Ovary (tissue), 9 donors: Measurements from ENCODE around the gene ANKRD22. TPM values are rescaled to one million over a fixed set of nuclear protein-coding genes. Genes with fewer than 3 reads are reported as not detected.

Experiments
- DNase-seq, 5 donors: peaks; one replicate each; pipeline ENCODE4 v3.0.0-alpha.2; 2019 to 2020
- H3K27ac ChIP-seq, 2 donors: fragments of 200-600 bp; one replicate each; pipeline versions ENCODE4 v1.5.1 to v1.8.0; 2019 to 2022
- H3K27me3 ChIP-seq: fragments of 200-600 bp; one replicate; pipeline ENCODE4 v1.8.0; 2022
- H3K36me3 ChIP-seq: fragments of 200-600 bp; sonication (generic); one replicate; pipeline ENCODE4 v1.5.1; 2019
- H3K4me1 ChIP-seq: one replicate; pipeline ENCODE4 v1.8.1; 2013; ENCODE audit warnings: mild to moderate bottlenecking, moderate library complexity; ENCODE audit not compliant: insufficient read depth
- H3K4me3 ChIP-seq: fragments of 200-600 bp; sonication (generic); one replicate; pipeline ENCODE4 v1.5.1; 2017
- H3K9me3 ChIP-seq, 2 donors: fragments of 200-600 bp in 1 of 2; sonication (generic) in 1 of 2; one replicate each; pipeline versions ENCODE4 v1.5.1 to v1.8.1; 2013 to 2019; ENCODE audit warnings: mild to moderate bottlenecking in 1 of 2, moderate library complexity in 1 of 2
- EP300 ChIP-seq: sonication (generic); formaldehyde crosslinking; IDR thresholded peaks from one replicate; pipeline ENCODE4 v1.6.1; 2017; ENCODE audit warnings: antibody characterized with exemption
- POLR2A ChIP-seq: fragments of 450-650 bp; IDR thresholded peaks from one replicate; pipeline ENCODE4 v1.6.1; 2017; ENCODE audit warnings: antibody characterized with exemption, mild to moderate bottlenecking, moderate library complexity
- WGBS, 3 donors: extraction: QIAGEN DNeasy Blood & Tissue Kit in 1 of 3; methylation state at CpG; one replicate each; pipeline versions ENCODE4 v1.1.5 to v1.1.7; 2013 to 2017; 5-methylcytosine and 5-hydroxymethylcytosine counted together
- intact Hi-C, 4 donors: fragments of 100-400 bp; cut with DNase I; formaldehyde crosslinking; loops; one replicate each; pipeline versions ENCODE4 v1.11.0 to v1.15.1; 2022 to 2023
- polyA plus RNA-seq, 2 donors: library from polyadenylated mRNA; stranded (reverse); fragments of 200-250 nt in 1 of 2; fragments of 350-450 nt in 1 of 2; fragmentation: Illumina TruSeq in 1 of 2; extraction: RNeasy Lipid Tissue Mini Kit (QIAGEN cat#74804) in 1 of 2; gene quantifications; one replicate each; pipeline ENCODE4 v1.2.3, GENCODE V29; 2013 to 2014
- total RNA-seq, 7 donors: library from RNA; depleted of rRNA in 2 of 7; stranded (reverse); fragments of >200 nt in 2 of 7; fragmentation: NEBNext Ultra II Directional in 3 of 7; extraction: Animal tissue kit (Norgen Biotek cat#: 25700) in 3 of 7; gene quantifications; one replicate each; pipeline versions ENCODE4 v1.1.0 to v1.2.4, GENCODE V29; 2016 to 2023
- TF ChIP-seq, protein P1 (sequence below), 3 donors: fragments of 450-650 bp in 2 of 3; fragments of 200-600 bp in 1 of 3; IDR thresholded peaks; one replicate each; pipeline versions ENCODE4 v1.5.1 to v1.8.0; 2016 to 2022; ENCODE audit warnings: antibody characterized with exemption in 3 of 3, mild to moderate bottlenecking in 1 of 3
- donor health status: DM: no; HTN: no; CAD: no; lungs with moderate emphysema.
- donor health status: DM: no; HTN: no; CAD: no.
- donor health status: Bipolar disorder and iron deficiency.
- donor health status: DM: yes; HTN: yes; CAD: no.
- donor health status: DM: no; HTN: no; CAD: no.
- donor health status: DM: yes; HTN: yes; CAD: no.

The ANKRD22 gene
- total and polyA plus RNA-seq, 9 donors: 0.42 to 0.63 TPM; not detected in 7

DNA sequence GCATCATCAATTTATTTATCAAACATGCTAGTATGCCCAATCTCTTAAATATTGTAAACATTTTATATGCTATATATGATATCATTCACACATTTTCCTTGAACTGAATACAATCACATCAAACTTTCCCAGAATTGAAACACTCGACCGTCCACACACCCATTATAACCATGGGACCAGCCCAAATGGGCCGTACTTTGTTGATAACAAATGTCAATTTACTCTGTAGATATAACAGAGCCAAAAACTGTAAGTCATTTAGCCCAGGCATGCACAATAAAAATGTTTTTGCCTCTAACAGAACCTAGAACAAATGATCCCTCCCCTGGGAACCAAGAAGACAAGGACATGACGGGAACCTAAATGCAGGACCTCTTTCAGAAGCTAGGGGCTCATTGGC is 683 bp upstream of the ANKRD22 start:
- 78 to 94% (median 86%) methylated on average over 4 of the region's 4 CpGs for WGBS, 3 donors
- Histone ChIP-seq H3K4me3 (no peak overlapping the region), H3K27ac (no peak overlapping the region), H3K27me3 (no peaks in the 10 kb centered on the region), H3K4me1 (no peaks in the 10 kb centered on the region), H3K9me3 (no peaks in the 10 kb centered on the region), H3K36me3 (no peaks in the 10 kb centered on the region)
- intact Hi-C loops: no loop called here
- no peak for TF ChIP-seq POLR2A
- TF ChIP-seq, protein P1, sequence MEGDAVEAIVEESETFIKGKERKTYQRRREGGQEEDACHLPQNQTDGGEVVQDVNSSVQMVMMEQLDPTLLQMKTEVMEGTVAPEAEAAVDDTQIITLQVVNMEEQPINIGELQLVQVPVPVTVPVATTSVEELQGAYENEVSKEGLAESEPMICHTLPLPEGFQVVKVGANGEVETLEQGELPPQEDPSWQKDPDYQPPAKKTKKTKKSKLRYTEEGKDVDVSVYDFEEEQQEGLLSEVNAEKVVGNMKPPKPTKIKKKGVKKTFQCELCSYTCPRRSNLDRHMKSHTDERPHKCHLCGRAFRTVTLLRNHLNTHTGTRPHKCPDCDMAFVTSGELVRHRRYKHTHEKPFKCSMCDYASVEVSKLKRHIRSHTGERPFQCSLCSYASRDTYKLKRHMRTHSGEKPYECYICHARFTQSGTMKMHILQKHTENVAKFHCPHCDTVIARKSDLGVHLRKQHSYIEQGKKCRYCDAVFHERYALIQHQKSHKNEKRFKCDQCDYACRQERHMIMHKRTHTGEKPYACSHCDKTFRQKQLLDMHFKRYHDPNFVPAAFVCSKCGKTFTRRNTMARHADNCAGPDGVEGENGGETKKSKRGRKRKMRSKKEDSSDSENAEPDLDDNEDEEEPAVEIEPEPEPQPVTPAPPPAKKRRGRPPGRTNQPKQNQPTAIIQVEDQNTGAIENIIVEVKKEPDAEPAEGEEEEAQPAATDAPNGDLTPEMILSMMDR (IDR thresholded peaks at IDR 0.05): no peak
- TF ChIP-seq EP300: no peak
- DNase-seq: no peak

DNA sequence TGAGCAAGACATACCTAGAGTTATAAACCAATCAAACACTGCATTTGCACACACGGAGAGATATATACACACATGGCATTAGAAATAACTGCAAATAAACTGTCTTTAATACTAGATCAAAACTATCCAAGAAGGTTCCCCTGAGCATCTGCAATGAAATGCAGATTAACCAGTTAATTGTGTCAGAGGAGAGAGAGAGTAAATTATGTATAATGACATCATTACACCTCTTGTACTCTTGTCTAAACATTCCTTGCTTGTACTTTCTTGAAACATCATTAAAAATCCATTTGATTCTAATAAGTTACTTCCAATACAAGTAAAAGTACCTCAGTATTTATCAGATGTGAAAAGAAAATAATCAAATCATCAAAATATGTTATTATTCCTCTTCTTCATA is 932 bp downstream of the ANKRD22 start:
- Histone ChIP-seq H3K4me1 (no peaks in the 10 kb centered on the region), H3K9me3 (no peaks in the 10 kb centered on the region), H3K36me3 (no peaks in the 10 kb centered on the region), H3K4me3 (no peak overlapping the region), H3K27ac (no peak overlapping the region), H3K27me3 (no peaks in the 10 kb centered on the region)
- TF ChIP-seq POLR2A: no peak
- no peak for TF ChIP-seq EP300
- no peak for DNase-seq
- intact Hi-C loops: no loop called here
- WGBS, 3 donors: 85 to 88% (median 88%) methylated on average over 1 of the region's 1 CpG

DNA sequence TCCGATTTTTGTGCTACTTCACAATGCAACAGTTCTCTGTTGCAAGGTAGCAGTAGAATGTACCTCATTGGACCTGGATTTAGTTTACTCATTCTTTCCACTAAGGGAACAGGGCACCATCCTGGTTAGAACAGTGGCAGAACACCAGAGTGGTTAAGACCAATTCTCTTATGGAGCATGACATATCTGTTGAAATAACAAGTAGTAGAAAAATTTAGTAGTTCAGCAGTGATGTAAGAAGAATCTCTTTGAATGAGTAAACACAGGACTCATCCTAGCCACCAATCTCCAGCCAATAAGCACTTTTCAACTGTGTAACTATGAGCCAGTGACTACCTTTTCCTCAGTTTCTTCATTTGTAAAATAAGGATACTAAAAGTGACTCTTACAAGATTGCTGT is 2.4 kb downstream of the ANKRD22 start:
- H3K9me3 ChIP-seq: no peaks in the 10 kb centered on the region
- no peaks in the 10 kb centered on the region for H3K36me3 ChIP-seq
- no peak overlapping the region for H3K27ac ChIP-seq
- DNase-seq: no peak
- 79 to 92% (median 85%) methylated on average over 1 of the region's 1 CpG for WGBS, 3 donors
- no peak for TF ChIP-seq EP300
- no peak for TF ChIP-seq POLR2A
- TF ChIP-seq, protein P1 (IDR thresholded peaks at IDR 0.05): no peak
- no peaks in the 10 kb centered on the region for H3K4me1 ChIP-seq
- intact Hi-C loops: no loop called here
- H3K4me3 ChIP-seq: no peak overlapping the region
- H3K27me3 ChIP-seq: no peaks in the 10 kb centered on the region

DNA sequence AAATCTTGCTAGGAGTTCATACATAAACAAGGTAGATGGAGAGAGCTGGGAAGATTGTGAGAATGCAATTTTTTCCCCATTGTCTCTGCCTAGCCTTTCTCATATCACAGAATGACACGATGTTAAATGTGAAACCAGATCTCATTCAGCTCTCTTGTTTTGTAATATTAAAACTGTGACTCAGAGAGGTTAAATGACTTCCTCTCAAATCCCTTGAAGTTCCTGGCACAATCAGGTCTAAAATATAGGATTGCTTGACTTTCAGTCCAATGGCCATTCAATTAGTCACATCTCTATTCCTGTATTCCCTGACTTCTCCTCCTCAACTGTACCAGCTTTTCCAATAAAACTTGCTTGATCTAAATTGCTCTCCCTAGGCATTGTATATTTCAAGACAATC is 3.1 kb downstream of the ANKRD22 start:
- no peaks in the 10 kb centered on the region for H3K9me3 ChIP-seq
- H3K4me3 ChIP-seq: no peak overlapping the region
- intact Hi-C loops: no loop called here
- DNase-seq: no peak
- TF ChIP-seq EP300: no peak
- no peak for TF ChIP-seq POLR2A
- TF ChIP-seq, protein P1 (IDR thresholded peaks at IDR 0.05): no peak
- no peaks in the 10 kb centered on the region for H3K4me1 ChIP-seq
- H3K27ac ChIP-seq: no peak overlapping the region
- no peaks in the 10 kb centered on the region for H3K27me3 ChIP-seq
- 0 to 10% (median 3%) methylated on average over 1 of the region's 1 CpG for WGBS, 3 donors
- H3K36me3 ChIP-seq: no peaks in the 10 kb centered on the region

DNA sequence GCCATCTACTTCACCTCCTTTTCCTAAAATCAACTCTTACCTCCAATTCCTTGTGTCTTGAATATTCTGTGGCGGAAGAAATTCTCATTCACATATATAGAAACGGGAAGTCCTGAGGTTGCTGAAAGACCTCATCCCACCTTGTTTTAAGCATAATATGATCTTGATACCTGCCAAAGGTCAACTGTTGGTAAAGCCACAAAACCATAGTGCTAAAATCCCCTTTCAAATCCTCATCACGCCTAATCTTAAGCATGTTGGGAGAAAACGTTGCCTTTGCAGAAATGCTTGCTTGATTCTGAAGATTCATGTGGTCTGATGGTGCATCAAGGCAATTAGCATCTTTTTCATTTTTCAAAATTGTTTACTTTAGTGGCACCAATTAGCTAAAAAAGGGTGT is 8.5 kb downstream of the ANKRD22 start:
- Histone ChIP-seq H3K27ac (no peak overlapping the region), H3K9me3 (no peaks in the 10 kb centered on the region), H3K4me1 (no peaks in the 10 kb centered on the region), H3K36me3 (no peaks in the 10 kb centered on the region), H3K4me3 (no peak overlapping the region), H3K27me3 (no peaks in the 10 kb centered on the region)
- TF ChIP-seq POLR2A (no peak), EP300 (no peak)
- TF ChIP-seq, protein P1 (IDR thresholded peaks at IDR 0.05): no peak
- intact Hi-C loops: no loop called here
- 93 to 95% (median 93%) methylated on average over 4 of the region's 4 CpGs for WGBS, 3 donors
- DNase-seq: no peak
